GM23338 (cell line): Measurements from ENCODE around the gene CD276. TPM values are rescaled to one million over a fixed set of nuclear protein-coding genes. Genes with fewer than 3 reads are reported as not detected.

Experiments used
- ATAC-seq: fragments of 200-7000 bp; cut with Tn5 transposase; 3 replicates; pipeline ENCODE4 v1.9.1; 2020
- DNase-seq: peaks from one replicate; pipeline ENCODE4 v3.0.0-alpha.2; 2015; ENCODE audit warnings: low spot score
- H2AFZ ChIP-seq: fragments of 200-600 bp; sonication (generic); 2 replicates; pipeline ENCODE4 v1.8.0; 2016; ENCODE audit warnings: antibody characterized with exemption, mild to moderate bottlenecking, moderate library complexity
- H3F3A ChIP-seq: fragments of 200-600 bp; sonication (generic); replicated peaks from 2 replicates; pipeline ENCODE4 v1.8.0; 2017; ENCODE audit warnings: antibody characterized with exemption, mixed run types, low read depth
- H3K27ac ChIP-seq: fragments of 200-600 bp; sonication (generic); 2 replicates; pipeline ENCODE4 v1.6.1; 2016; ENCODE audit warnings: low read depth
- H3K27me3 ChIP-seq: fragments of 200-600 bp; sonication (generic); 2 replicates; pipeline ENCODE4 v1.8.0; 2016; ENCODE audit warnings: mild to moderate bottlenecking, mixed run types, moderate library complexity; ENCODE audit not compliant: insufficient read depth
- H3K36me3 ChIP-seq: fragments of 200-600 bp; sonication (generic); 2 replicates; pipeline ENCODE4 v1.8.0; 2016; ENCODE audit warnings: mild to moderate bottlenecking; ENCODE audit not compliant: insufficient read depth
- H3K4me1 ChIP-seq: fragments of 200-600 bp; sonication (generic); 2 replicates; pipeline ENCODE4 v1.8.0; 2016; ENCODE audit warnings: mild to moderate bottlenecking, moderate library complexity; ENCODE audit not compliant: insufficient read depth
- H3K4me2 ChIP-seq: fragments of 200-600 bp; sonication (generic); 2 replicates; pipeline ENCODE4 v1.7.1; 2017; ENCODE audit warnings: mixed run types
- H3K4me3 ChIP-seq: fragments of 200-600 bp; sonication (generic); 2 replicates; pipeline ENCODE4 v1.6.1; 2016; ENCODE audit warnings: mixed run types
- H3K79me2 ChIP-seq: fragments of 200-600 bp; sonication (generic); replicated peaks from 2 replicates; pipeline ENCODE4 v1.8.0; 2017; ENCODE audit warnings: mild to moderate bottlenecking; ENCODE audit not compliant: insufficient read depth
- H3K9me2 ChIP-seq: fragments of 200-600 bp; sonication (generic); 2 replicates; pipeline ENCODE4 v1.8.0; 2017; ENCODE audit not compliant: insufficient read depth
- H4K20me1 ChIP-seq: fragments of 200-600 bp; sonication (generic); replicated peaks from 2 replicates; pipeline ENCODE4 v1.8.0; 2017; ENCODE audit warnings: mild to moderate bottlenecking; ENCODE audit not compliant: insufficient read depth
- H3K27ac Mint-ChIP-seq: 2 replicates; pipeline ENCODE4 v1.8.0; 2020; ENCODE audit warnings: inconsistent platforms, mild to moderate bottlenecking, moderate library complexity, mixed read lengths
- H3K27me3 Mint-ChIP-seq: 3 replicates; pipeline ENCODE4 v1.8.0; 2022; ENCODE audit warnings: low read depth, mild to moderate bottlenecking, moderate library complexity, mixed read lengths, inconsistent platforms; ENCODE audit not compliant: insufficient read depth, poor library complexity
- H3K36me3 Mint-ChIP-seq: 3 replicates; pipeline ENCODE4 v1.8.0; 2021; ENCODE audit warnings: low read depth, mild to moderate bottlenecking, inconsistent platforms, moderate library complexity, mixed read lengths
- H3K4me1 Mint-ChIP-seq: 3 replicates; pipeline ENCODE4 v1.8.0; 2020; ENCODE audit warnings: mild to moderate bottlenecking, inconsistent platforms, mixed read lengths
- H3K4me3 Mint-ChIP-seq: 3 replicates; pipeline ENCODE4 v1.8.0; 2021; ENCODE audit warnings: moderate library complexity, mild to moderate bottlenecking, inconsistent platforms, mixed read lengths
- H3K9me3 Mint-ChIP-seq: 3 replicates; pipeline ENCODE4 v1.8.0; 2020; ENCODE audit warnings: moderate library complexity, mild to moderate bottlenecking, inconsistent platforms, mixed read lengths
- CTCF ChIP-seq, 2 experiments: fragments of 200-600 bp in 1 of 2; sonication (generic) in 1 of 2; conservative IDR thresholded peaks; 2 replicates each; pipeline versions ENCODE4 v1.5.1 to v1.6.1; 2016 to 2017; ENCODE audit warnings: antibody characterized with exemption in 2 of 2, low read depth in 2 of 2, mild to moderate bottlenecking in 2 of 2, moderate library complexity in 1 of 2
- NANOG ChIP-seq: IDR thresholded peaks from 2 replicates; pipeline ENCODE4 v1.6.1; 2016; ENCODE audit warnings: antibody characterized with exemption, borderline replicate concordance
- POLR2AphosphoS5 ChIP-seq: IDR thresholded peaks from 2 replicates; pipeline ENCODE4 v1.6.1; 2016; ENCODE audit warnings: antibody characterized with exemption, low read depth
- ZNF114 ChIP-seq: fragments of 250-450 bp; sonication (Bioruptor Pico); IDR thresholded peaks from 2 replicates; pipeline ENCODE4 v1.5.0; 2020; ENCODE audit warnings: mild to moderate bottlenecking, moderate library complexity
- ZNF462 ChIP-seq: fragments of 250-450 bp; sonication (Bioruptor Pico); IDR thresholded peaks from 2 replicates; pipeline ENCODE4 v1.5.0; 2020; ENCODE audit warnings: mild to moderate bottlenecking, moderate library complexity
- long read RNA-seq: library from polyadenylated mRNA; unstranded; transcript quantifications from one replicate; pipeline ENCODE4 v2.0.0, GENCODE V29; 2020; ENCODE audit not compliant: unreplicated experiment
- polyA plus RNA-seq: library from polyadenylated mRNA; unstranded; fragments of >200 nt; fragmentation: Nextera tagmentation; extraction: Ambion mirVana; gene quantifications from 2 replicates; pipeline ENCODE4 v1.2.1, GENCODE V29; 2016
- total RNA-seq: library from RNA; depleted of rRNA; stranded (reverse); fragments of >200 nt; shearing (Covaris generic); gene quantifications from 2 replicates; pipeline ENCODE4 v1.2.3, GENCODE V29; 2014; rRNA removed

CD276 gene
- 131 and 158 TPM in 2 replicates for total RNA-seq
- 58.3 and 60.9 TPM in 2 replicates for polyA plus RNA-seq
- long read RNA-seq, transcript CD276-202 (10 exons, 3,469 nt): major isoform, 8 of 16 reads
- long read RNA-seq, partial matches to known transcripts: 1 of 16 reads
- long read RNA-seq, other reads (novel, unspliced or antisense): 7 of 16 reads

- TF ChIP-seq POLR2AphosphoS5 (peak; percentile 55; the same call in 1 of the 2 replicates), NANOG (no peak), ZNF114 (CRISPR knock-in tag) (no peak), ZNF462 (CRISPR knock-in tag) (no peak), CTCF (conservative IDR thresholded peaks at IDR 0.05; ENCODE audit: low read depth in 2 of 2) (peak; percentile 50 to 68; a peak in 2 of 4 replicates)
- peak within 1 kb of the TSS; percentile 81 for H3K27ac Mint-ChIP-seq
- ATAC-seq: peak; percentile 77
- H3K27me3 Mint-ChIP-seq: peaks cover 4% of the 10 kb centered on the region
- peak within 1 kb of the TSS; percentile 88 for H3K27ac ChIP-seq
- H2AFZ ChIP-seq: peak within 1 kb of the TSS; percentile 100
- peaks cover 46% of the 10 kb centered on the region for H3K4me1 Mint-ChIP-seq
- no peaks in the 10 kb centered on the region for H3K36me3 Mint-ChIP-seq
- peak within 1 kb of the TSS; percentile 92 for H3K4me3 ChIP-seq
- H3K9me2 ChIP-seq: no peaks in the 10 kb centered on the region
- H3K9me3 Mint-ChIP-seq: no peaks in the 10 kb centered on the region
- 0 out of 2 replicates have a peak, but pooled peaks cover 6% of the 10 kb centered on the region for H3F3A ChIP-seq
- peak; percentile 81 for DNase-seq
- H3K27me3 ChIP-seq: no peaks in the 10 kb centered on the region
- H4K20me1 ChIP-seq: peaks cover 27% of the 10 kb centered on the region
- H3K4me3 Mint-ChIP-seq: peak within 1 kb of the TSS; percentile 83
- peaks cover 26% of the 10 kb centered on the region for H3K4me1 ChIP-seq
- no peaks in the 10 kb centered on the region for H3K36me3 ChIP-seq
- peaks cover 40% of the 10 kb centered on the region for H3K79me2 ChIP-seq
- peak within 1 kb of the TSS; percentile 86 for H3K4me2 ChIP-seq
Measured at GRCh38 chr15:73683777-73684580, at the start of gene CD276. Gene CD276 (plus strand): TSS chr15:73684383. CDS start chr15:73699640, 15,257 bp downstream.
